Hematopoietic multipotent progenitor cell treated with erythropoietin and hydrocortisone succinate and interleukin-3 and kit ligand, for 6 days (in vitro differentiated cells): ENCODE data around the gene C16orf87.

ENCODE experiments used
- DNase-seq: peaks from one replicate; pipeline ENCODE4 v3.0.0-alpha.2; 2015

C16orf87 gene

GRCh38 chr16:46753015-46753414, 78.0 kb downstream of the C16orf87 start:
- no peak for DNase-seq

GRCh38 chr16:46751381-46751780, 79.6 kb downstream of the C16orf87 start:
- no peak for DNase-seq

- no peak for DNase-seq
Measured at GRCh38 chr16:46748775-46749705, 81.9 kb downstream of the C16orf87 start.

- DNase-seq: peak; percentile 20
Measured at GRCh38 chr16:46747777-46748651, 83.0 kb downstream of the C16orf87 start, which contains the start of gene MYLK3. TSS of gene MYLK3 (minus strand) at chr16:46748344. CDS start at chr16:46748193, 151 bp downstream.

DNA sequence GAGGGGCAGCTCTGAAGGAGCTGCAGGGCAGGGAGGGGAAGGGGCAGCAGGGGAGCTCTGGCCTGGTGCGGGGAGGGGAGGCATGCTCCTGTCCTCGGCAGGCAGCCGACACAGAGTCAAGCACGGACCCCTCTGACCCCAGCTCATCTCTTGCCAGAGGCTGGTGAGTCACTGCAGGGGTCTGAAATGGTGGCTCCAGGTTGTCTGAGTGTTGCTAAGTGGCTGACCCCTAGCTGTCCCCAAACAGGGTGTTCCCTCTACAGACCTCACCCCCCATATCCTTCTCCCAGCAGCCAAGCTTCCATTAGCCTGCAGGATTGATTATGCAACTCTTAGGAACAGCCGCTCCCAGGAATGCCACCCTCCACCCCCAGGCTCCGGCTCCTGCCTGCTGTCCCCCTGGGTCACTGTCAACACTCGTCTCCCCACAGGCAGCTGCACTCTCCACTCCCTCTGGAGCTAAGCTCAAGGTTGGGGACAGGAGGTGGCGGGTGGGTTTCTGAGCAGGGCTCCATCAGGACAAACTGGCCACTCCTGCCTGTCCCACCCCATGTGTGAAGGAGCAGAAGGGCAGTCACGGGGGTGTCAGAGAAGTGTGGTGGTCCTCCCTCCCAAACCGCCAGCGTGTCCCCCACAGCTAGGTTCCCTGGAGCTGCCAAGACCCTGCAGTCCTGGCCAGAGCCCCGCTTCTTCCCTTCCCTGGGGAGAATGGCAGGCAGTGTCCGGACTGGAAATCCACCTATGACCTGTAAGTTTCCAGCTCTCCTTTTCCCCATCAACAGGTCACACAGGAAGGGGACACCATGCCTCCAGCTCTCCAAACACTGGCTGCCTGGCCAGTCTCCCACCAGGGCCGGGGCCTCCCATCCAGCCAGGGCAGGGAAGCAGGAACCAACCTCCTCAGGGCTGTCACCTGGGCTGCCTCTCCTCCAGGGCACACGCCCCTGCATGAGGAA, 83.9 kb downstream of the C16orf87 start:
- no peak for DNase-seq
